ENCODE data around the gene LAMB4. TPM values are rescaled to one million over a fixed set of nuclear protein-coding genes. Genes with fewer than 3 reads are reported as not detected.

The LAMB4 gene
- total and polyA plus RNA-seq, 2 of the 8 experiments (the other 6 are each of a cell fraction or from before 2014, with no cell fraction given): not detected

DNA sequence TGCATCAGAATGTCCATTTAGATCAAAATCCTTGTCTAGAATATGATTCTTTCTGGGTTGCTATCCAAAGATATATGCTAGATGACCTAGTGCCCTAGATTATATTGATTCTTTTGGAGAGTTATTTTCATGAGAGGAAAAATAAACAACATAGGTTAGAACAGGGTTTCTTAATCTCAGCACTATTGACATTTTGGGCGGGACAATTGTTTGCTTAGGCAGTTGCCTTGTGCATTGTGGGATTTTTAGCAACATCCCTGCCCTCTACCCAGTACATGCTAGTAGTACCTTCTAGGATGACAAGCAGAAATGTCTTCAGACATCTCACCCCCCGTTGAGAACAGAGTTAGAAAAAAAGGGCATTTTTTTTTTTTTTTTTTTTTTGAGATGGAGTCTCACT, 102.0 kb downstream of the LAMB4 start (continued):
- TF ChIP-seq MAX (IDR thresholded peaks at IDR 0.05): no peak
- no peak for TF ChIP-seq SIN3A (conservative IDR thresholded peaks at IDR 0.05 in 1 of 2, IDR thresholded peaks at IDR 0.05 in 1 of 2; ENCODE audit: low read depth in 1 of 2, low read length in 2 of 2)
- TF ChIP-seq PHF8 (conservative IDR thresholded peaks at IDR 0.05; ENCODE audit: low read depth, low read length): no peak

Data from H1 (cell line).